HG03066 (cell line): ENCODE measurements around the gene SLCO4A1.

ENCODE experiments used
- ATAC-seq: cut with Tn5 transposase; IDR thresholded peaks from one replicate; pipeline ENCODE4 v1.9.1; 2021; ENCODE audit warnings: low read depth; ENCODE audit not compliant: unreplicated experiment

The SLCO4A1 gene

DNA sequence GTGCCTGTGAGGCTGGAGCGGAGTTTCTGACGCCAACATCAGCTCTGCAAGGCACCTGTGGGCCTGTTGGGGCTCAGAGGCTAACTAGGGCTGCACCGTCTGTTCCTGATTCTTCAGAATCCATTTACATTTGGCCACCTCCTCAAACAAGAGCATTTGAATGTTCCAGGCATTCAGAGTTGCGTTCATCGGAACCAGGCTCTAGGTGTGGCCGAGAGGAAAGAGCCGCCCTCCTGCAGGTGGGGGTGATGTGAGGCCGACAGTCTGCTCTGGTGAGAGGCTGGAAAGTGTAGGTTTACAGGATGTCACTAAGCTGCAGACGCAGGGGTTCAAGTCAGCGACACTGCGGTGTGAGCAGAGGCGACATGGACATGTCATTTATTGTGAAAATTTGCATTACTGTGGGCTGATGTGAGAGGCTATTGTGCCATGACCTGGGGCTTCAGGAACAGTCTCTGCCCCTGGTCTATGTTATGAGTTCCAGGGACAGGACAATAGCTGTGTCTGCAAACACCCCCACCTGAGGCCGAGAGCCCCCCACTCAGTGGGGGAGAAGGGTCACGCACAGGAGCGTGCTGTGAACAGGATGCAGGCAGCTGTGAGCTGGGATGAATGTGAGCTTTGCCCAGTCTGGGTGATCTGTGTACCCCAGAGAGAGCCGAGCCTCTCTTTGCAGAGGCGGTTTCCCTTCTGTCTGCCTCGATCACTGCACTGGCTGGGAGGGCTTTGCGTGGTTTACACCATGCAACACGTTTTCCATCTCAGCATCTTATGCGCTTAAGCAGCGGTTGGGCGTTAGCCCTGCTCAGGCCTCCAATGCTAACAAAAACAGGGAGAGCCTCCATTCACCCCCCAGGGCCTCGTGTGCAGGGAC is 21.1 kb downstream of the SLCO4A1 start:
- no peak for ATAC-seq

- no peak for ATAC-seq
These were observed 22.0 kb downstream of the SLCO4A1 start for GRCh38 chr20:62664019-62664971.

GRCh38 chr20:62665153-62665754 is 23.0 kb downstream of the SLCO4A1 start:
- no peak for ATAC-seq

DNA sequence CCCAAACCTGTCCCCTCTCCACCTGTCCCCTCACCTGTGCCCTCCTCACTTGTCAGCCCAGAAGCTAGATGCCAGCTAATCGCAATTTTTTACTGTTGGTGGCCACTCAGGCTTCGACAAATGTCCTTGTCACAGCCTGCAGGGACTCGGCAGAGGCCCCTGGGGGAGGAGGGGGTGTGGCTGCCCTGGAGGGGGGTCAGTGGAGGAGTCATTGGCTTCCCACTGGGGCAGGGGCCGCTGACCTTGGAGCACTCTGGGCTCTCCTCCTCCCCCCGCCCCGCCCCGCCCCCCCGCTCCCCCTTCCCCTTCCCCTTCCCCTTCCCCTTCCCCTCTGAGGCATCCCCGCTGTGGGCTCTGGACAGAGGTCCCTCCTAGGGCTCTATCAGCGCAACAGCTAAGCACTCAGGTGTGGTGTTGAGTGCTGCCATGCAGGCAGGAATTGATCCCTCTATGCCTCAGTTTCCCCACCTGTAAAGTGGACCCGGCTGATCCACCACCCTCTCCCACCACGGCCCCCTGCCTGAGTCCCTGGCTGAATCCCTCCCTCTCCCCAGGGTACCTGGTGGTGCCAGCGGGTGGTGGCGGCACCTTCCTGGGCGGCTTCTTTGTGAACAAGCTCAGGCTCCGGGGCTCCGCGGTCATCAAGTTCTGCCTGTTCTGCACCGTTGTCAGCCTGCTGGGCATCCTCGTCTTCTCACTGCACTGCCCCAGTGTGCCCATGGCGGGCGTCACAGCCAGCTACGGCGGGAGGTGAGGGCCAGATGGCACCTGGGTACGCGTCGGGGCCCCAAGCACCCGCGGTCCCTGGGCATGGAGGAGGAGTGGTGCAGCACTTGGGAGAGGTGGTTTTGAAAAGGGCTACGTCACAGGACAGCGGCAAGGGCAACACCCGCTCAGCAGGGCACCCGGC is 23.8 kb downstream of the SLCO4A1 start:
- no peak for ATAC-seq

- ATAC-seq = no peak
These were observed 24.6 kb downstream of the SLCO4A1 start for GRCh38 chr20:62666736-62667529.

- no peak for ATAC-seq
These were observed 25.5 kb downstream of the SLCO4A1 start for GRCh38 chr20:62667530-62668440.

GRCh38 chr20:62668441-62669027 is 26.2 kb downstream of the SLCO4A1 start:
- no peak for ATAC-seq

DNA sequence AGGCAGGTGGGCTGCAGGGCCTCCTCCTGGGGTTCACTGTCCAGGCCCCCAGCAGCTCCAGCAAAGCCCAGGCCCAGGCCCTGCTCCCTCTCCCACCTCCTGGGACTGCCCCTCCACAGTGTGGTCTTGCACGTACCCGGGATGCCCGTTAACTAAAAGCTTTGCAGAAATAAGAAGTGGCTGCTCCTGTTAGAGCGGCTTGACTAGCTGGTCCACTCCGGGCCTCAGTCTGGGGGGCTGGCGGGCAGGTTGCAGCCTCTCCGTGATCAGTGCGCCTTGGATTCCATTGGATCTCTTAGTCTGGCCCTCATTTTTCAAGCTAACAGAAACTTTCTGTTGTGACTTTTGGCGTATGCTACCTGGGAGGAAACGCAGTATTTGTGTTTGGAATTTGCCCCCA is 26.9 kb downstream of the SLCO4A1 start:
- no peak for ATAC-seq

DNA sequence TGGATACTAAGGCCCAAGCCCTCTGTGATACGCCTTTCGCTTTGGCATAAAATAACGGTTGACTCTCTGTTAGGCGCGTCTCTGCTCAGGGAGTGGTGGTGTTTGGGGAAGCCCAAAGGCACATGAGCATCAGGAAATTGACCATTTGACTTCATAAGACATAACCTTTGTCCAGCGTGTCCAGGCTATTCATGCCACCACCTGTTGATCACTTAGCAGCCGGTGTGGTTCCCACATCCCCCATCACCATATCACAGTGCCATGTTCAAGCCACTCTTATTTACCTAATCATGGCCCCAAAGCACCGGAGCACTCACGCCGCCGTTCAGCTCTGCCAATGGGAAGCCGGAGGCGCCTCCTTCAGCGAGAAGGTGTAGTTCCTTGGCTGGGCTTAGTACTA is 27.9 kb downstream of the SLCO4A1 start:
- no peak for ATAC-seq

DNA sequence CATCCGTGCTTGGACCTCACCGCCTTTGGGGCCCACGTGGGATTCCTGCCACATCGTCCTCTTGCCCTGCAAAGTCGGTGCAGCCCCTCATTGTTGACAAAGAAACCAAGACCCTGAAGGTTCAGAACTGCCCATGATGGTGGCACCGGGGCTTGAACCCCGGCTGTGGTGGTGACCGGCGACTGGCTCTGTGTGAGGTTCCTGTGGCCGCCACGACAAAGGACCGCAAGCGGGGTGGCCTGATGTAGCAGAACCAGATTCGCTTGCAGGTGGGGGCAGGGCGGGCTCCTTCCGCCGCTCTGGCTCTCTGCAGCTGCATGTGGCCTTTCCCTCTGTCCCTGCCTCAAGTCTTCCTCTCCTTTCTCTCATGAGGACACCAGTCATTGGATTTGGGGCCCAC is 28.7 kb downstream of the SLCO4A1 start:
- ATAC-seq = no peak

DNA sequence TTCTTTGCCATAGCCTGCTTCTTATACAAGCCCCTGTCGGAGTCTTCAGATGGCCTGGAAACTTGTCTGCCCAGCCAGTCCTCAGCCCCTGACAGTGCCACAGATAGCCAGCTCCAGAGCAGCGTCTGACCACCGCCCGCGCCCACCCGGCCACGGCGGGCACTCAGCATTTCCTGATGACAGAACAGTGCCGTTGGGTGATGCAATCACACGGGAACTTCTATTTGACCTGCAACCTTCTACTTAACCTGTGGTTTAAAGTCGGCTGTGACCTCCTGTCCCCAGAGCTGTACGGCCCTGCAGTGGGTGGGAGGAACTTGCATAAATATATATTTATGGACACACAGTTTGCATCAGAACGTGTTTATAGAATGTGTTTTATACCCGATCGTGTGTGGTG is 29.5 kb downstream of the SLCO4A1 start:
- ATAC-seq = no peak

- no peak for ATAC-seq
These were observed 32.1 kb downstream of the SLCO4A1 start for GRCh38 chr20:62674370-62674769.

- ATAC-seq = no peak
These were observed 33.0 kb downstream of the SLCO4A1 start for GRCh38 chr20:62675156-62675876.

DNA sequence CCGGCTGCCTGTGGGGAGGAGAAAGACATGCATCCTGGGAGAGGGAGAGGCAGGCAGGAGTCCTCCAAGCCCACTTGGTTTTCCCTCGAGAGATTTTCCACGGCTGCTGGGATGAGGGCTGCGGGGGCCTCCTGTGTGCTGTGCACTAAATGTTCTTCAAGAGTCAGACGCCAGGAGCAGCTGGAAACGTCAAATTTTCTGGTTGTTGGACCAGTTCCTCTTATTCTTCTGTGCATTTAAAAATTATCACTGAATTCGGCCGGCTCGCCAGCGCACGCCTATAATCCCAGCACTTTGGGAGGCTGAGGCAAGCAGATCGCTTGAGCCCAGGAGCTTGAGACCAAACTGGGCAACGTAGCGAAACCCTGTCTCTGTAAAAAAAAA is 33.6 kb downstream of the SLCO4A1 start:
- no peak for ATAC-seq

DNA sequence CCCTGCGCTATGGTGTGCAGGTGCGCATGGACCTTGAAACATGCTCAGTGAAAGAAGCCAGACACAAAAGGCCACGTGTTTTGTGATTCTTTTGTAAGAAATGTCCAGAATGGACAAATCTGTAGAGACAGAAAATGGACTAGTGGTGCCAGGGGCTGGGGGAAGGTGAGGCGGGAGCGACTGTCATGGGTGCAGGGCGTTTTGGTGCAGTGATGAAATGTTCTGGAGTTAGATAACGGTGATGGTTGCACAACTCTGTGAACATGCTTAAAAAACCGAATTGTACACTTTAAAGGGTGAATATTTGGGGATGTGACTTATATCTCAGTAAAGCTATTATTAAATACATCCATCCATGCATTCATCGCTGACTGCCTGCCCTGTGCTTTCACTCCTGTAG is 34.7 kb downstream of the SLCO4A1 start:
- no peak for ATAC-seq

DNA sequence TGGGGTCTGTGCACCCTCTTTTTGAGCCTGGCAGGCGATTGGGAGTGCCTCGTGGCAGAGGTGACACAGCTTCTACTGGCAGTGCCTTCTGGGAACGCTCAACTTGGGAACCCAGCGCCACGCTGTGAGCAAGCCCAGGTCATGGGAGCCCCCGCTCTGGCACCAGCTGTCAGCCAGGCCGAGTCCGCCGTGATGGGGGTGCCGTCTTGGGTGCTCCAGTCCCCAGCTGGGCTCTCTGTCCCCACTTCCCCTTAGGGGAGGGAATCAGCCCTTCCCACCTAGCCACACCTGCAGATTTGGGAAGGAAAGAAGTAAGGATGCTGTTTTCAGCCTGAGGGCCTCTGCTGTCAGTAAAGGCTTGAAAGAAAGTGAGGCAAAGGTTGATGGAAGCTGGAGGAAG is 35.4 kb downstream of the SLCO4A1 start:
- no peak for ATAC-seq

GRCh38 chr20:62678553-62678952 is 36.2 kb downstream of the SLCO4A1 start:
- no peak for ATAC-seq
